Left ventricle myocardium inferior (tissue), 1 donor: ENCODE measurements around the gene FRMD4A. TPM values are rescaled to one million over a fixed set of nuclear protein-coding genes. Genes with fewer than 3 reads are reported as not detected.
"Not testable (repeated sequence)": the region's sequence is repeated elsewhere in the genome, so short reads cannot be mapped to it uniquely, and the experiment has no call there.

Source experiments
- DNase-seq: peaks from one replicate; pipeline ENCODE4 v3.0.0-alpha.2; 2020
- H3K27ac ChIP-seq: fragments of 200-600 bp; replicated peaks from 2 replicates; pipeline ENCODE4 v1.8.0; 2021
- H3K27me3 ChIP-seq: fragments of 200-600 bp; 2 replicates; pipeline ENCODE4 v1.8.0; 2021; ENCODE audit warnings: low read depth
- H3K36me3 ChIP-seq: fragments of 200-600 bp; 2 replicates; pipeline ENCODE4 v1.8.0; 2021
- H3K4me1 ChIP-seq: fragments of 200-600 bp; 2 replicates; pipeline ENCODE4 v1.8.0; 2021
- H3K4me3 ChIP-seq: fragments of 200-600 bp; 2 replicates; pipeline ENCODE4 v1.8.0; 2021; ENCODE audit warnings: mild to moderate bottlenecking, moderate library complexity
- H3K9me3 ChIP-seq: fragments of 200-600 bp; replicated peaks from 2 replicates; pipeline ENCODE4 v1.8.0; 2021
- CTCF ChIP-seq: fragments of 200-600 bp; IDR thresholded peaks from 2 replicates; pipeline ENCODE4 v1.8.0; 2021; ENCODE audit warnings: antibody characterized with exemption, mild to moderate bottlenecking, borderline replicate concordance
- intact Hi-C: fragments of 100-400 bp; cut with micrococcal nuclease; formaldehyde crosslinking; loops from one replicate; pipeline ENCODE4 v1.11.0; 2022
- total RNA-seq: library from RNA; stranded (reverse); fragmentation: NEBNext Ultra II Directional; extraction: Animal tissue kit (Norgen Biotek cat#: 25700); gene quantifications from one replicate; pipeline ENCODE4 v1.2.1, GENCODE V29; 2021
- donor health status: DM: no; HTN: yes; CAD: no; lungs with severe emphysema.

Gene FRMD4A
- total RNA-seq, 1 donor from 2014 or later, result 26.1 TPM

GRCh38 chr10:13779748-13780147, 551.0 kb downstream of the FRMD4A start:
- no peak for DNase-seq
- Histone ChIP-seq H3K4me3 (no peak overlapping the region), H3K36me3 (peaks cover 8% of the 10 kb centered on the region), H3K27me3 (no peaks in the 10 kb centered on the region), H3K27ac (no peak overlapping the region), H3K4me1 (peaks cover 18% of the 10 kb centered on the region), H3K9me3 (no peaks in the 10 kb centered on the region)
- no peak for TF ChIP-seq CTCF
- intact Hi-C loops, result loop anchor here (2.0 to 10.0 kb wide), 3 partner anchors 65 to 167 kb away; no protein-coding TSS in a partner anchor

- not testable (repeated sequence) for H3K36me3 ChIP-seq, DNase-seq, H3K27ac ChIP-seq, H3K27me3 ChIP-seq, H3K9me3 ChIP-seq, H3K4me3 ChIP-seq
- intact Hi-C loops, result loop anchor here (2.0 to 10.0 kb wide), 3 partner anchors 64 to 166 kb away; no protein-coding TSS in a partner anchor
- peaks cover 26% of the 10 kb centered on the region for H3K4me1 ChIP-seq
Observed at GRCh38 chr10:13778693-13778960, 552.1 kb downstream of the FRMD4A start.

- no peak for TF ChIP-seq CTCF
- Histone ChIP-seq H3K27ac (no peak overlapping the region), H3K9me3 (no peaks in the 10 kb centered on the region), H3K4me3 (no peak overlapping the region), H3K4me1 (peaks cover 23% of the 10 kb centered on the region), H3K27me3 (no peaks in the 10 kb centered on the region), H3K36me3 (peaks cover 5% of the 10 kb centered on the region)
- intact Hi-C loops, result loop anchor here (5.0 to 10.0 kb wide), 2 partner anchors 62 to 165 kb away; no protein-coding TSS in a partner anchor
- no peak for DNase-seq
Observed at GRCh38 chr10:13776861-13777311, 553.8 kb downstream of the FRMD4A start.

GRCh38 chr10:13775786-13776775, 554.6 kb downstream of the FRMD4A start:
- Histone ChIP-seq H3K4me3 (no peak overlapping the region), H3K27me3 (no peaks in the 10 kb centered on the region), H3K36me3 (peaks cover 5% of the 10 kb centered on the region), H3K9me3 (no peaks in the 10 kb centered on the region), H3K27ac (no peak overlapping the region), H3K4me1 (peaks cover 23% of the 10 kb centered on the region)
- intact Hi-C loops, result loop anchor here (5.0 to 10.0 kb wide), 2 partner anchors 61 to 164 kb away; no protein-coding TSS in a partner anchor
- TF ChIP-seq CTCF, result no peak
- DNase-seq, result no peak

- DNase-seq, result no peak
- peaks cover 23% of the 10 kb centered on the region for H3K4me1 ChIP-seq
- no peaks in the 10 kb centered on the region for H3K9me3 ChIP-seq
- no peak for TF ChIP-seq CTCF
- peak overlapping the region; percentile 71 for H3K27ac ChIP-seq
- no peaks in the 10 kb centered on the region for H3K27me3 ChIP-seq
- no peaks in the 10 kb centered on the region for H3K36me3 ChIP-seq
- intact Hi-C loops, result loop anchor here (10.0 kb wide), 1 partner anchor 60 kb away; no protein-coding TSS in a partner anchor
- peak overlapping the region; percentile 32 for H3K4me3 ChIP-seq
Observed at GRCh38 chr10:13774303-13774893, 556.3 kb downstream of the FRMD4A start.
